ENCODE measurements around the gene VCPKMT. TPM values are rescaled to one million over a fixed set of nuclear protein-coding genes. Genes with fewer than 3 reads are reported as not detected.
"Not testable (repeated sequence)": the region's sequence is repeated elsewhere in the genome, so short reads cannot be mapped to it uniquely, and the experiment has no call there.

VCPKMT gene
- total RNA-seq, 2 experiments from 2014 or later: 7.5 to 9.5 TPM

- Mint-ChIP-seq H3K27ac (peak overlapping the region; percentile 98), H3K4me1 (peaks cover 65% of the 10 kb centered on the region), H3K9me3 (no peaks in the 10 kb centered on the region), H3K27me3 (no peaks in the 10 kb centered on the region), H3K36me3 (ENCODE audit: low read depth) (peaks cover 27% of the 10 kb centered on the region), H3K4me3 (peak overlapping the region; percentile 76)
- DNase-seq: peak; percentile 55
- ChIA-PET CTCF (interaction anchor here (0.8 to 3.2 kb wide), 13 partner anchors 11 to 229 kb away, joined by 3 to 27 read pairs (median 5); no protein-coding TSS in a partner anchor), POLR2A (interaction anchor here (0.8 to 4.0 kb wide), 31 partner anchors 11 to 496 kb away, joined by 3 to 184 read pairs (median 6); partner anchors contain the start of genes ARF6, KLHDC2, MGAT2 and NEMF)
These were observed 34.0 kb downstream of the VCPKMT start for GRCh38 chr14:50082308-50082742.

- Mint-ChIP-seq H3K36me3 (ENCODE audit: low read depth) (peaks cover 30% of the 10 kb centered on the region), H3K4me1 (peaks cover 40% of the 10 kb centered on the region)
- H3K27me3 Mint-ChIP-seq, CTCF ChIA-PET, H3K4me3 Mint-ChIP-seq, H3K27ac Mint-ChIP-seq, POLR2A ChIA-PET, DNase-seq, H3K9me3 Mint-ChIP-seq: not testable (repeated sequence)
These were observed 37.3 kb downstream of the VCPKMT start for GRCh38 chr14:50079103-50079502.

GRCh38 chr14:50073663-50074062 lies 42.7 kb downstream of the VCPKMT start:
- H3K27ac Mint-ChIP-seq, H3K27me3 Mint-ChIP-seq, DNase-seq, H3K4me1 Mint-ChIP-seq, H3K4me3 Mint-ChIP-seq, H3K9me3 Mint-ChIP-seq, CTCF ChIA-PET: not testable (repeated sequence)
- POLR2A ChIA-PET: interaction anchor here (1.7 kb wide), 1 partner anchor 13 kb away, joined by 4 read pairs; no protein-coding TSS in a partner anchor
- H3K36me3 Mint-ChIP-seq (ENCODE audit: low read depth): peaks cover 29% of the 10 kb centered on the region

- CTCF ChIA-PET: no interaction called here
- Mint-ChIP-seq H3K9me3 (peaks cover 3% of the 10 kb centered on the region), H3K27ac (no peak overlapping the region), H3K4me1 (peaks cover 14% of the 10 kb centered on the region), H3K27me3 (peaks cover 1% of the 10 kb centered on the region), H3K4me3 (no peak overlapping the region), H3K36me3 (ENCODE audit: low read depth) (peaks cover 31% of the 10 kb centered on the region)
- POLR2A ChIA-PET: interaction anchor here (1.7 to 5.4 kb wide), 3 partner anchors 10 to 12 kb away, joined by 4 to 33 read pairs (median 12); no protein-coding TSS in a partner anchor
- no peak for DNase-seq
These were observed 44.0 kb downstream of the VCPKMT start for GRCh38 chr14:50072395-50072794.

GRCh38 chr14:50070840-50071548 lies 45.4 kb downstream of the VCPKMT start:
- Mint-ChIP-seq H3K27me3 (peaks cover 1% of the 10 kb centered on the region), H3K36me3 (ENCODE audit: low read depth) (peaks cover 35% of the 10 kb centered on the region), H3K4me3 (no peak overlapping the region), H3K27ac (no peak overlapping the region), H3K9me3 (peaks cover 3% of the 10 kb centered on the region), H3K4me1 (peaks cover 22% of the 10 kb centered on the region)
- DNase-seq: no peak
- ChIA-PET CTCF (interaction anchor here (1.2 kb wide), 1 partner anchor 219 kb away, joined by 3 read pairs; the partner anchor contains the start of gene NEMF), POLR2A (interaction anchor here (1.1 to 5.4 kb wide), 5 partner anchors 9 to 99 kb away, joined by 3 to 33 read pairs (median 4); no protein-coding TSS in a partner anchor)

- H3K4me3 Mint-ChIP-seq: no peak overlapping the region
- no peak overlapping the region for H3K27ac Mint-ChIP-seq
These were observed 46.1 kb downstream of the VCPKMT start for GRCh38 chr14:50070230-50070629.

GRCh38 chr14:50069325-50069724 lies 47.0 kb downstream of the VCPKMT start:
- peaks cover 31% of the 10 kb centered on the region for H3K36me3 Mint-ChIP-seq (ENCODE audit: low read depth)
- H3K27ac Mint-ChIP-seq: no peak overlapping the region
- peaks cover 37% of the 10 kb centered on the region for H3K4me1 Mint-ChIP-seq
- DNase-seq: no peak
- ChIA-PET POLR2A (interaction anchor here (1.0 to 5.4 kb wide), 4 partner anchors 13 to 97 kb away, joined by 3 to 33 read pairs (median 4); no protein-coding TSS in a partner anchor), CTCF (interaction anchor here (1.1 to 1.9 kb wide), 2 partner anchors 13 to 301 kb away, joined by 3 to 6 read pairs; partner anchors contain the start of gene KLHDC2)
- no peaks in the 10 kb centered on the region for H3K9me3 Mint-ChIP-seq
- no peaks in the 10 kb centered on the region for H3K27me3 Mint-ChIP-seq
- H3K4me3 Mint-ChIP-seq: no peak overlapping the region

More at GRCh38 chr14:50070230-50070629, 46.1 kb downstream of the VCPKMT start:
- POLR2A ChIA-PET: interaction anchor here (0.8 to 5.4 kb wide), 4 partner anchors 8 to 98 kb away, joined by 3 to 33 read pairs (median 4); no protein-coding TSS in a partner anchor
- CTCF ChIA-PET: interaction anchor here (0.9 to 1.1 kb wide), 2 partner anchors 207 to 302 kb away, joined by 3 to 4 read pairs; partner anchors contain the start of gene KLHDC2
- Mint-ChIP-seq H3K4me1 (peaks cover 29% of the 10 kb centered on the region), H3K27me3 (peaks cover 1% of the 10 kb centered on the region), H3K9me3 (peaks cover 3% of the 10 kb centered on the region), H3K36me3 (ENCODE audit: low read depth) (peaks cover 34% of the 10 kb centered on the region)
- no peak for DNase-seq

GRCh38 chr14:50068496-50068895 lies 47.9 kb downstream of the VCPKMT start:
- H3K36me3 Mint-ChIP-seq (ENCODE audit: low read depth): peaks cover 31% of the 10 kb centered on the region
- no peak for DNase-seq
- ChIA-PET CTCF (interaction anchor here (1.9 to 2.1 kb wide), 2 partner anchors 14 to 215 kb away, joined by 4 to 6 read pairs; no protein-coding TSS in a partner anchor), POLR2A (interaction anchor here (0.6 to 5.4 kb wide), 2 partner anchors 14 to 68 kb away, joined by 3 to 33 read pairs; no protein-coding TSS in a partner anchor)
- no peaks in the 10 kb centered on the region for H3K27me3 Mint-ChIP-seq
- H3K9me3 Mint-ChIP-seq: no peaks in the 10 kb centered on the region
- H3K27ac Mint-ChIP-seq: no peak overlapping the region
- peaks cover 46% of the 10 kb centered on the region for H3K4me1 Mint-ChIP-seq
- H3K4me3 Mint-ChIP-seq: no peak overlapping the region

- no peak for DNase-seq
- POLR2A ChIA-PET: interaction anchor here (0.6 to 5.4 kb wide), 5 partner anchors 14 to 68 kb away, joined by 3 to 33 read pairs (median 4); no protein-coding TSS in a partner anchor
- Mint-ChIP-seq H3K4me3 (no peak overlapping the region), H3K36me3 (ENCODE audit: low read depth) (peaks cover 28% of the 10 kb centered on the region), H3K4me1 (peaks cover 52% of the 10 kb centered on the region), H3K9me3 (no peaks in the 10 kb centered on the region), H3K27me3 (no peaks in the 10 kb centered on the region), H3K27ac (no peak overlapping the region)
- CTCF ChIA-PET: interaction anchor here (1.9 to 2.1 kb wide), 2 partner anchors 15 to 214 kb away, joined by 4 to 6 read pairs; no protein-coding TSS in a partner anchor
These were observed 48.5 kb downstream of the VCPKMT start for GRCh38 chr14:50067723-50068495.

- no peaks in the 10 kb centered on the region for H3K9me3 Mint-ChIP-seq
- peaks cover 26% of the 10 kb centered on the region for H3K36me3 Mint-ChIP-seq (ENCODE audit: low read depth)
- no peaks in the 10 kb centered on the region for H3K27me3 Mint-ChIP-seq
- CTCF ChIA-PET: no interaction called here
- POLR2A ChIA-PET: no interaction called here
- H3K4me1 Mint-ChIP-seq: peaks cover 68% of the 10 kb centered on the region
- peak overlapping the region; percentile 100 for H3K27ac Mint-ChIP-seq
- no peak for DNase-seq
- no peak overlapping the region for H3K4me3 Mint-ChIP-seq
These were observed 50.8 kb downstream of the VCPKMT start for GRCh38 chr14:50065583-50065982.

GRCh38 chr14:50064993-50065392 lies 51.4 kb downstream of the VCPKMT start:
- DNase-seq: peak; percentile 81
- H3K4me1 Mint-ChIP-seq: peaks cover 74% of the 10 kb centered on the region
- H3K9me3 Mint-ChIP-seq: no peaks in the 10 kb centered on the region
- ChIA-PET CTCF (interaction anchor here (1.2 to 6.1 kb wide), 3 partner anchors 27 to 201 kb away, joined by 3 to 130 read pairs (median 12); no protein-coding TSS in a partner anchor), POLR2A (interaction anchor here (0.9 to 8.8 kb wide), 11 partner anchors 17 to 213 kb away, joined by 3 to 356 read pairs (median 122); partner anchors contain the start of genes ARF6 and NEMF)
- peaks cover 27% of the 10 kb centered on the region for H3K36me3 Mint-ChIP-seq (ENCODE audit: low read depth)
- H3K27me3 Mint-ChIP-seq: no peaks in the 10 kb centered on the region
- H3K27ac Mint-ChIP-seq: peak overlapping the region; percentile 100
- H3K4me3 Mint-ChIP-seq: peak overlapping the region; percentile 15

GRCh38 chr14:50063876-50064420 lies 52.4 kb downstream of the VCPKMT start:
- CTCF ChIA-PET: interaction anchor here (0.7 to 6.1 kb wide), 6 partner anchors 26 to 200 kb away, joined by 3 to 130 read pairs (median 4); no protein-coding TSS in a partner anchor
- Mint-ChIP-seq H3K4me1 (peaks cover 83% of the 10 kb centered on the region), H3K36me3 (ENCODE audit: low read depth) (peaks cover 30% of the 10 kb centered on the region), H3K9me3 (no peaks in the 10 kb centered on the region), H3K4me3 (no peak overlapping the region), H3K27ac (peak overlapping the region; percentile 100), H3K27me3 (no peaks in the 10 kb centered on the region)
- POLR2A ChIA-PET: interaction anchor here (0.7 to 8.8 kb wide), 20 partner anchors 18 to 248 kb away, joined by 3 to 356 read pairs (median 10); partner anchors contain the start of genes ARF6, L2HGDH, NEMF and VCPKMT
- no peak for DNase-seq
